Lung microvascular endothelial cell (primary cell): Measurements from ENCODE around the gene CHRNE. TPM values are rescaled to one million over a fixed set of nuclear protein-coding genes. Genes with fewer than 3 reads are reported as not detected.
"Not testable (repeated sequence)": the region's sequence is repeated elsewhere in the genome, so short reads cannot be mapped to it uniquely, and the experiment has no call there.

Source experiments
- DNase-seq, 2 donors: peaks; one replicate each; pipeline versions ENCODE4 v3.0.0 to v3.0.0-alpha.2; 2010; ENCODE audit warnings: low read depth in 2 of 2
- total RNA-seq: library from RNA; depleted of rRNA; stranded (reverse); fragments of >200 nt; gene quantifications from 2 replicates; pipeline ENCODE4 v1.2.1, GENCODE V29; 2014

CHRNE gene
- total RNA-seq, 1 donor from 2014 or later = 1.4 TPM

- no peak for DNase-seq
Measured at GRCh38 chr17:4908301-4908700, 5.4 kb upstream of the CHRNE start.

- DNase-seq = not testable (repeated sequence)
Measured at GRCh38 chr17:4906642-4907041, 3.7 kb upstream of the CHRNE start.

- DNase-seq = no peak
Measured at GRCh38 chr17:4902540-4902939, 358 bp downstream of the CHRNE start.

GRCh38 chr17:4901648-4902344 is 1.1 kb downstream of the CHRNE start:
- DNase-seq = peak in 1 of 2 donors; percentile 88

GRCh38 chr17:4901108-4901647 is 1.7 kb downstream of the CHRNE start:
- no peak for DNase-seq

GRCh38 chr17:4900231-4901107 is 2.4 kb downstream of the CHRNE start:
- peak in 1 of 2 donors; percentile 63 for DNase-seq

- DNase-seq = peak in 1 of 2 donors; percentile 78
Measured at GRCh38 chr17:4899341-4900230, 3.3 kb downstream of the CHRNE start, which contains the start of gene C17orf107. C17orf107 (plus strand) TSS chr17:4899536; CDS start chr17:4899763, 227 bp downstream.

- DNase-seq = no peak
Measured at GRCh38 chr17:4898927-4899326, 4.0 kb downstream of the CHRNE start.

GRCh38 chr17:4898351-4898750 is 4.5 kb downstream of the CHRNE start:
- DNase-seq = no peak

- no peak for DNase-seq
Measured at GRCh38 chr17:4897785-4898184, 5.1 kb downstream of the CHRNE start.

- no peak for DNase-seq
Measured at GRCh38 chr17:4897198-4897687, 5.7 kb downstream of the CHRNE start.

GRCh38 chr17:4896332-4897197 is 6.3 kb downstream of the CHRNE start:
- no peak for DNase-seq

- DNase-seq = no peak
Measured at GRCh38 chr17:4895657-4896331, 7.1 kb downstream of the CHRNE start.

- no peak for DNase-seq
Measured at GRCh38 chr17:4895121-4895520, 7.8 kb downstream of the CHRNE start.

- no peak for DNase-seq
Measured at GRCh38 chr17:4893721-4894560, 9.0 kb downstream of the CHRNE start.

GRCh38 chr17:4893272-4893671 is 9.6 kb downstream of the CHRNE start:
- no peak for DNase-seq

- no peak for DNase-seq
Measured at GRCh38 chr17:4892499-4893221, 10.2 kb downstream of the CHRNE start.
